Loucy (cell line): Measurements from ENCODE around the gene MCU.

Experiments
- CTCF ChIP-seq: fragments of 200-600 bp; sonication (generic); conservative IDR thresholded peaks from 2 replicates; pipeline ENCODE4 v1.5.1; 2014; ENCODE audit warnings: mild to moderate bottlenecking, antibody characterized with exemption, low read length
- EZH2phosphoT487 ChIP-seq: fragments of 200-600 bp; IDR thresholded peaks from 2 replicates; pipeline ENCODE4 v1.6.1; 2018; ENCODE audit warnings: antibody characterized with exemption, mild to moderate bottlenecking, moderate library complexity, borderline replicate concordance

DNA sequence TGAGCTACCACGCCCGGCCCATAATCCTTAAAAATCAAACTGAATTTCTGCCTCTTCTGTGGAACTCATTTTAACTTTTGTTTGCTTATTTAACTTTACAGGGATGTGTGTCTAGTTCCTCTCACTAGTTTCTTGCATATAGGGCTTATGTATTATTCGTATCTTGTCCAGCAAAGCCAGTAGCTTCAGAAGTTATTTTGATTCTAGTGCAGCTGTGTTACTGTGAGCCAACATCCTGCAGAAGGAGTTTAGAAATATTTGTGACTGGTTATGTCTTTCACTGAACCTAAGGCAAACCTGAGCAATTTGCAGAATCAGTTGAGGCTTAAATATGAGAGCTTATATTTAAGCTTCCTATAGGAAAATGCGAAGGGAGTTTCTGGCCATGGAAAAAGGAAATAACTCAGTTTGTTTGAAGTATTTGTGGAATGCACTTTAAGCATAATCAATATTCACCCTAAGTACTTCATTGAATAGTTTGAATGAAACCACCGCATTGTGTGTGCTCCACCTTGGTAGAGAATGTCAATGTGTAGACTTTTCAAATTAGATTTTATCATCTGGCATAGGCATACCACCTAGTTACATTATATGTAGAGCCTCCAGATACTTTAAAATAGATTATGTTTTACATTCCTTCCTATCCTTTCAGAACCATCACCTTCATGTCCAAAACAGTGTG, 90.8 kb downstream of the MCU start:
- TF ChIP-seq CTCF, result no peak
- no peak for TF ChIP-seq EZH2phosphoT487
